Astrocyte of the spinal cord (primary cell): Measurements from ENCODE around the gene MEIS2.

Source experiments
- DNase-seq: peaks from one replicate; pipeline ENCODE4 v3.0.0; 2011; ENCODE audit warnings: low read depth, low spot score
- H3K4me3 ChIP-seq: 2 replicates; pipeline ENCODE4 v1.5.1; 2011; ENCODE audit warnings: low read depth, mild to moderate bottlenecking, low read length, moderate library complexity
- CTCF ChIP-seq: IDR thresholded peaks from 2 replicates; pipeline ENCODE4 v1.5.1; 2012; ENCODE audit warnings: low read depth, mild to moderate bottlenecking, low read length, inconsistent platforms
- in situ Hi-C: cut with HindIII; loops from 2 replicates; pipeline ENCODE4 v1.10.0; 2017; ENCODE audit warnings: low sequenced_read_pairs

Gene MEIS2

GRCh38 chr15:37102305-37103162 lies 2.2 kb upstream of the MEIS2 start:
- peak; percentile 49 for DNase-seq
- in situ Hi-C loops, result no loop called here
- H3K4me3 ChIP-seq, result peak overlapping the region; percentile 93
- TF ChIP-seq CTCF, result no peak

- DNase-seq, result no peak
- no peak for TF ChIP-seq CTCF
- peak overlapping the region; percentile 93 for H3K4me3 ChIP-seq
- in situ Hi-C loops, result no loop called here
These were observed 1.6 kb upstream of the MEIS2 start for GRCh38 chr15:37101980-37102304.

GRCh38 chr15:37100966-37101215 lies 542 bp upstream of the MEIS2 start:
- DNase-seq, result no peak
- H3K4me3 ChIP-seq, result peak overlapping the region; percentile 93
- no peak for TF ChIP-seq CTCF
- in situ Hi-C loops, result no loop called here

GRCh38 chr15:37099319-37100108 lies 835 bp downstream of the MEIS2 start:
- no peak for TF ChIP-seq CTCF
- DNase-seq, result peak; percentile 53

GRCh38 chr15:37098468-37099318 lies 1.7 kb downstream of the MEIS2 start:
- DNase-seq, result peak; percentile 48
- peak overlapping the region; percentile 93 for H3K4me3 ChIP-seq
- TF ChIP-seq CTCF, result no peak
- in situ Hi-C loops, result no loop called here

More at GRCh38 chr15:37099319-37100108, 835 bp downstream of the MEIS2 start:
- in situ Hi-C loops, result no loop called here
- H3K4me3 ChIP-seq, result peak overlapping the region; percentile 93

- peak; percentile 58 for DNase-seq
- no peak for TF ChIP-seq CTCF
- in situ Hi-C loops, result no loop called here
- H3K4me3 ChIP-seq, result peak overlapping the region; percentile 93
These were observed 3.0 kb downstream of the MEIS2 start for GRCh38 chr15:37097144-37097919.
